ENCODE results near the gene ZEB1.

DNA sequence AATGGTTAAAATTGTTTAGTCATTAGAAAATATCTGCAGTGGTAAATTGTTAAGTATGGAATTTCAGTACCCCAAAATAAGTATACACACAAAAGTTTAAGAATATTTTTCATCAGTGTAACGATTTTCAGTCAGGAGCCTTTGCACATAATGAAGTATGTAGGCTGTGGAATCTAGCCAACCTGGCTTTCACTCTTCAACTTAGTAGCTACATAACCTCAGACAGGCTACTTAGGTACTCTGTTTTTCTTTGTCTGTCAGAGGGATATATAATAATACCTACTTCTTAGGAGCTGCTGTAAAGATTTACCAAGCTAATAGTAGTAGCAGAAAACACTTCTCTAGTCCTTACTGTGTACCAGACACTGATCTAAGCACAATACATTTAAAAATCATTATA is 137.5 kb downstream of the ZEB1 start:
- TF ChIP-seq CEBPB (tag; IDR thresholded peaks at IDR 0.05) (no peak), RNF2 (IDR thresholded peaks at IDR 0.05) (no peak), ADNP (tag; IDR thresholded peaks at IDR 0.05) (no peak)
